GM18519 (cell line): ENCODE results near the gene KRT16.
"Not testable (repeated sequence)": the region's sequence is repeated elsewhere in the genome, so short reads cannot be mapped to it uniquely, and the experiment has no call there.

Source experiments
- ATAC-seq: cut with Tn5 transposase; IDR thresholded peaks from one replicate; pipeline ENCODE4 v1.9.1; 2021; ENCODE audit warnings: mild to moderate bottlenecking, moderate library complexity; ENCODE audit not compliant: unreplicated experiment, low FRiP score

The KRT16 gene

DNA sequence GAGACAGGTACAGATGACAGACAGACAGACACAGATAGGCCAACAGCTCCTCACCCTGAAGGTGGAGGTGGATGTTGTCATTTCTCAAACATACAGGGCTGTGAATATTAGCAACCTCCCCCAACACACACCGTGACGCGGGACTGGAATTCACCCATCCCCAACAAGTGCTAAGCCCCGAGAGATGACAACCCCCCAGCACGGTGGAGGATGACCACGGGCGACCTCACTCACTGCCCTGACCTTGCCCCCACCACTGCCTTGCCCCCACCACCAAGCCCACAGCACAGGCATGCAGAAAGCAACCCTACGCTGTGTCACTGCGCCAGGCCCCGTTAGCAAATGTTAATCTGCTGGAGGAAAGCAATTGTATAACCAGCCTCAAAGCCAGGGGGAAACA, 16.7 kb upstream of the KRT16 start:
- ATAC-seq = no peak

DNA sequence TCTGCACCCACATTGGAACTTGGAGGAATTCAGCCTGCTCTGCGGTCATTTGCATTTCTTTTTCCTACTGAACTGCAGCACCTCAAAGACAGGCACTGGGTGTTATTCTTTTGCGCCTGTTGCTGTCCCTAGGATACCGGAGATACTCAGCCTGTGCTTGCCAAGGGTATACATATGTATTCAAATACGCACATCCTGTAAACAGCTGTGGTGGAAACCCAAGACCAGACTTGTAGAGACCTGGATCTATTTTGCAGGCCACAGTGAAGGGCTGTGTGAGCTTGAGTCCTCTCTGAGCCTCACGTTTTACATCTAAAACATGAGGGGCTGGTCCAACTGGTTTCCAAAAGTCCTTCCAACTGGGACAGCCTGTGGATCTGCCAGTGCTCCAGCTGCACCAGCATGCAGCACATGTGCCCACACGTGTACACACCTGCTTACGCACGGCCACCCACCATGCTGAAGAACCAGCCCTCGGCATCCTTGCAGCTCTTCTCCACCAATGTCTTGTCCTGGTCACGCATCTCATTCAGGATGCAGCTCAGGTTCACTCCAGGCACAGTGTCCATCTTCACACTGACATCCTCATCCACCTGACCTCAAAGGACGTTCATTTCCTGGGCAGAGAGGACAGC, 16.2 kb upstream of the KRT16 start:
- ATAC-seq = not testable (repeated sequence)

DNA sequence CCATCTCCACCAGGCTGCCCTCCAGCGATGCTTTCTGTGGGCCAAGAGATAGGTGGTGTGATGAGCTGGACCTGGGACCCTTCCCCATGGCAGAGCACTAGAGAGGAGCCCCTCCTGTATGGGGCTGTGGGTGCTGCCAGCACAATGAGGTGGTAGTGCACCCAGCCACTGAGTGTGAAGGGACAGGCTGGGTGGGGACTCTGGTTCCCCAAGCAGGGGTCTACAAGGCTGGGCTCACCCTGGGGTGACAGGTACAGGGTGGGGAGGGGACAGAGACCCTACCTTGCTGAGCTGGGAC, 15.5 kb upstream of the KRT16 start:
- not testable (repeated sequence) for ATAC-seq

DNA sequence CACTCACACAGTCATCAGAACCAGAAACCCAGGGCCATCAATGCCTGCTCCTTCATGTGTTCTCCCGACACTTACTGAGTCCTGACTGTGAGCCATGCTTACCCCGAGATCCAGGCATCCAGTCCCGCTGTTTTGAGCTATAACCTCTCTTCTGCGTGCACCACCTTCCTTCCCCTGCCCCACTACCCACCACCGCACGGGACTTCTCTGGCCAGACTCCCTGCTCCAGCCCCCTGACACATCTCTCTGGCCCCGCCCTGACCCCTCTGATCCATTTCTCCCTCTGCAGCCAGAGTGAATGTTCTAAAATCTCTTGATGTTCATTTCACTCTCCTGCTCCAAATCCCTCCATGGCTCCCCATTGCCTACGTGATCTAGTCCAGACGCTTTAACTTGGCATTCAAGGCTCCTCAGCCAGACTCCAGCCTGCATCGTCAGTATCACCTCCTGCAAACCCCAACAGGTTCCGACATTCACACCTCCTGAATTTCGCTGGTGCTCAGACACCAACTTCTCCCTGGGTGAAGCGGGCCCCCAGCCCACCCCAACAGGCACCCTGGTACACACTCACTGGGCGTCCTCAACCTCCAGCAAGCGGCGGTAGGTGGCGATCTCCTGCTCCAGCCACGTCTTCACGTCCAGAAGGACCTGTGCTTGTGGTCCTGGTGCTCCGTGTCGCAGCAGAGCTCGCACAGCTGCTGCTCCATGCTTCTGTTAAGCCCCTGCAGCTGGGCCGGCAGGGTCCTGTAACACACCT, 14.9 kb upstream of the KRT16 start:
- no peak for ATAC-seq

DNA sequence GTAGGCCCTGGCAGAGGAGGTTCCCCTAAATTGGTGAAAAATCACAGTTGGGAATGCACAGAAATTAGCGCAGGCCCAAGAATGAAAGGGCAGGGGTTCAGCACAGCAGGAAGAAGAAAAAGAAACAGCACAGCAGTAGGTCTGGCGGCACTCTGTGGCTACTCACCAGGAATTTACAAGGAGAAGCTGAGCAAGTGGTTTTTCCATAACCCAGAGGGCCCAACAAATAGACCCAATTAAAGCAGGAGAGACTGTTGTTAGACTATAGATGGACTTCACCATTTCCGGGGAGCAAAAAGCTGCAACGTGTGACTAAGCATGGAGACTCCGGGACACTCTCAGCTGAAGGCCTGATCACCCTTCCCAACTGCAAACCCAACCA, 14.3 kb upstream of the KRT16 start:
- ATAC-seq = not testable (repeated sequence)

DNA sequence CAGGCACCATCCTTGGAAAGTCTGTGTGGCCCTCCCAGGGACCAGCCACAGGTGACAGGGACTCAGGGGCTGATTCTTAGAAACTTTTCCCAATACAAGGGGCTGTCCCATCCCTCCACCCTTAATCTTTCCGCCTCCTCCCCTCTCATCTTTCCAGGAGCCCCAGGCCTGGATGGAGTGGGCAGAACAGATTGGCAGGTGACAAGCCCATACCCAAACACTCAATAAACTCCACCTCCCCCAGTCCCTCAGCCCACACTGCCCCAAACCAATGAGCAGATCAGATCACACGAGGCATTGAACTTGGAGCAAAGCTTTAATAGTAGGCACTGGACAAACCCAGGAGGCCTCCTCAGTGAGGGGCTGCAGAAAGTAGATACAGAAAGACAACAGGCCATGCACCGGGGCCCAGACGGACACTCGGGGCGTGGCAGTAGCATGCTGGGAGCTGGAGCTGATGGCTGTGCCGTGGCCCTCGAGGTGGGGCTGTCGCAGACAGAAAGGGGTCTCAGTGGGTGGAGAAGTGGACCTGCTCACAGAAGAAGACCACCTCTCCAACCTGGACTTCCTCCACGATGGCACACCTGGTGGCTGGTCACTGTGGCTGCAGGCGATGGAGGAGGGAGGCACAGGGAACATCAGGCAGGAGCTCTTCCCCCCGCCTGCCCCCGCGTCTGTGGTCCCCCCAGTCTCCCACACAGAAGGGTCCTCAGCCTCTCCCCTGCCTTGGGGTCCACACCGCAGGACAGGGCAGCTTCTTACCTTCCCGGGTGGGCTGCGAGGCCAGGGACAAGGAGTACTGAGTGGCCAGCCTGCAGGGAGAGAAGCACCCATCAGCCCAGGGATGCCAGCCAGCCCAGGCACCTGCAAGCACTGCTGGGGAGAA, 13.7 kb upstream of the KRT16 start:
- ATAC-seq = not testable (repeated sequence)

DNA sequence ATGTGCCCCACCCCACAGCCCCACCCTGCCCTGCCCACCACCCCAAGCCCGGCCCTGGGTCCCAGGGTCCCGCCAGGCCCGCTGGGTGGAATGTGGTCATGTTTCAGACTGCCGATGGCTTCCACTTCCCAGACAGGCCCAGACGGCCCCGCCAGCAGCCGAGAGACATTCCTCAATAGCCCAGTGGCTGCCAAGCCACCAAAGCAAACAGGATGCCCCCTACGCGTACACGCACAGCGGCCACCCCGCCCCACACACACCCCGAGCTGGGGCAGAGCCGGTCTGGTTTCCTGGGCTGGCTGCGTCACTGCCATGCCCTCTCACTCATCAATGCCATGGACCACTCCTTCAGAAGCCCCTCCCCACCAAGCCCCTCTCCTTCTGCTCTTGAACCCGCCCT, 13.0 kb upstream of the KRT16 start:
- no peak for ATAC-seq

DNA sequence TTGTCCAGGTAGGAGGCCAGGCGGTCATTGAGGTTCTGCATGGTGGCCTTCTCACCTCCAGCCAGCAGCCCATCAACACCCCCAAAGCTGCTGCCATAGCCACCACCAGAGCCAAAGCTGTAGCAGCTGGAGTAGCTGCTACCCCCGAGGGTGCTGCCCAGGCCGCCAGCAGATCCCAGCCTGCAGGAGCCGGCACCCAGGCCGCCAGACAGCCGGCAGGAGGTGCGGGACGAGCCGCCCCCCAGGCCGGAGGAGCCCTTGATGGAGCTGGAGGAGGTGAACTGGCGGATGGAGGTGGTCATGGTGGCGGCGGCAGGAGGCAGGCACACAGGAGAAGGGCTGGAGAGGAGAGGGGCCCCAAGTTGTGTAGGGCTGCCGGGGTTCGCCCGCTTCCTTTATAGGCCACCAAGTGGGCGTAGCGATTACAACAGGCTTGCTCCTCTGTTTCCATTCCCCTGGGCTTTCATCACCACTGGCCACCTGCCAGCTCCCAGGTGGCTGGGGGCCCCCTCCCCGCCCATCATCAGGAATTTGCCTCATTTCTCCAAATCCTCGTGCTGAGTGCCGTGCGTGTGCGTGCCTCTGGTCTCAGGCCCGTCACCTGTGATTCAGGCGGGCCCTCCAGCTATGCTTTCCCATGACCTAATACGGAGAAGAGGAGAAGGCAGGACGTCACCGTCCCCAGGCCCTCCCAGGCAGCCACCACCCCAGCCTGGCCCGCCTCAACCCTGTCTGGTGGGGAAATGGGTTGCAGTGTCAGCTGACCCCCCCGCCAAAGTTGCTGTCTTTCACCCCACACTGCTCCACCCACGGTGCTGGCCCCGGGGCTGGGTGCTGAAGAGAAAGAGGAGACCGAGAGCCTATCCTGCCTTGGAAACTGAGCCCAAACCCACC, 11.9 kb upstream of the KRT16 start, which contains the start of gene KRT17:
TSS of gene KRT17 (minus strand) at position 368 of the 894 bp plus-strand sequence. CDS start at position 302, 66 bp downstream.
- no peak for ATAC-seq

DNA sequence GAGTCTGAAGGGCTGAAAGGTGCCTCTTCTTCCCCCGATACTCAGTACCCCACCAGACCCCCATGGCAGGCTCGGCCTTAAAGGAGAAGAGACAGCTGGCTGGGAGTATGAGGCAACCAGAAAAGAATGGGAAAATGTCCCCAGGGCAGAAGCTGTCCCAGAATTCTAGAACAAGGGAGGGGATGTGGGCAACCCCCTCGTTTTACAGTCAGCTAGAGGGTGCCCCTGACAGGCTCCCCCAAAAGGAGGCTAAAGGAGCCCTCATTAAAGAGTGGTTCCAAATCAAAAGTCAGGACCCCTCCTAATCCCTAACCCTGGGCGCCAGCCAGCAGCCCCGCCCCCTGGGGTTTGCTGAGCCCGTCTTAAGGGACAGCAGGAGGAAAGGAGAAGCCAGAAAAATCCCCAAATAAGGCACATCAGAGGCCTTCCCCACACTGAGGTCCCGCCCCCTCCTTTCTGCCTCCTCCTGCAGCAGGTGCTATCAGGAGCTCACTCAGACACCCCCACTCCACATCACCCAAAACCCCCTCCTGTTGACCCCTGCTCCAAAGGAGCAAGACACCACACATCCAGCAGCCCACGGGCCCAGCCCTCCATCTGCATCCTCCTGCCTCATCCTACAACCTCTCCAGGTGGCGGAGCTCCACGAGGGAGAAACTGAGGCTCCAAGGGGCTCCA, 10.8 kb upstream of the KRT16 start:
- not testable (repeated sequence) for ATAC-seq

DNA sequence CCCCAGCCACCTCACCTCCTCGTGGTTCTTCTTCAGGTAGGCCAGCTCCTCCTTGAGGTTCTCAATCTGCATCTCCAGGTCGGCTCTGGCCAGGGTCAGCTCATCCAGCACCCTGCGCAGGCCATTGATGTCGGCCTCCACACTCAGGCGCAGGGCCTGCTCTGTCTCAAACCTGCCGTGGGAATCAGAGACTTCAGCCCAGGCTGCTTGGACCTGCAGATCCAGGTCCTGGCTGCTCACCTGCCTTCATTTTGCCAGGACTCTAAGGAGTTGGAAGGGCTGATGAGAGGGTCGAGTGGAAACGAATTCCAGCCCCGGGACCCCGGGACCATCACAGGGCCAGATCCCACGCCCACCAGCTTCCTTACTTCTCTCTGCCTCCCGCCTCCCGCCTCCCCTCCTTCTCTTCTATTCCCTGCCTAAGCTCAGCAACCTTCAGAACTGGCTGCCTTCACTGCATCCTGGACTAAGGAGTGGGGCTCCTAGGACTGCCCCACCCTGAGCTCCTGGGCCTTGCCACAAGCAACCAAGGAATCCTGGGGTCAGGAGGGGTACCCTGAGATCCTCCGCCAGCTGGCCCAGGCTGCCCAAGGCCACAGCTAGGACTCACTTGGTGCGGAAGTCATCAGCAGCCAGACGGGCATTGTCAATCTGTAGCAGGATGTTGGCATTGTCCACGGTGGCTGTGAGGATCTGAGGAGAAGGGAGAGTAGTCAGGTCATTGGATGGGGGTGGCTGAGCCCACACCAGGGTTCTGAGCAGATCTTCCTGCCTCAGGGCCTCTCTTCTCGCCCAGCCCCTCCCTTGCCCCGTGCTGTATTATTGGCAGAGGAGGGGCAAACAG, 10.0 kb upstream of the KRT16 start:
- not testable (repeated sequence) for ATAC-seq

DNA sequence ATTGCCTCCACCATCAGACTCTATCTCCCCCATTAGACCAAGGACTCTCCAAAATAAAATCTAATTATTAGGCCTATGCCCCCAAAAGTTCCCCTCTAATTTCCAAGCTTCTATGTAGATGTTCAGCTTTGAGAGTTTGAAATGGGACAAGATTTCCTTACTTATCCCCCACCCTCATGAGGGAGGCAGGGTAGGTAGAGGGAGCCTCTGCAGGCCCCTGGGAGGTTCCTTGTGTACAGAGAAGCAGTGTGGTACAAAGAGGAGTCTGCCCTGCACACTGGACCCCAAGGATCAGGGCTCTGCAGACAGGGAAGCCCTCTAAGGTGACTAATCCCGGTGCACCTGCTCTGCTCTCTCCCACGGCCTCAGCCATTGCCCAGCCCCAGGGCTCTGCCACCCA, 9.3 kb upstream of the KRT16 start:
- no peak for ATAC-seq

DNA sequence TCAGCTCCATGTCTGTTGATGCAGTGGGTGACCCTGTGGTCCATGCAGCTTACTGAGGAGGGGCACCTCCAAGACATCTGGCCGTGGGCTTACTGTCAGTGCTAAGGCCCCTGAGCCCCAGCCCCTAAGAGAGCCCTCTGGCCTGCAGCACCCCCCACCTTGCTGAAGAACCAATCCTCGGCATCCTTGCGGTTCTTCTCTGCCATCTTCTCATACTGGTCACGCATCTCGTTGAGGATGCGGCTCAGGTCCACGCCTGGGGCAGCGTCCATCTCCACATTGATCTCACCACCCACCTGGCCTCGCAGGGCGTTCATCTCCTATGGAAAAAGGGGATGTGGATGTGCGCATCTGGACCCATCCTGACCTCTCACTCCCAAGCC, 8.9 kb upstream of the KRT16 start:
- ATAC-seq = not testable (repeated sequence)

DNA sequence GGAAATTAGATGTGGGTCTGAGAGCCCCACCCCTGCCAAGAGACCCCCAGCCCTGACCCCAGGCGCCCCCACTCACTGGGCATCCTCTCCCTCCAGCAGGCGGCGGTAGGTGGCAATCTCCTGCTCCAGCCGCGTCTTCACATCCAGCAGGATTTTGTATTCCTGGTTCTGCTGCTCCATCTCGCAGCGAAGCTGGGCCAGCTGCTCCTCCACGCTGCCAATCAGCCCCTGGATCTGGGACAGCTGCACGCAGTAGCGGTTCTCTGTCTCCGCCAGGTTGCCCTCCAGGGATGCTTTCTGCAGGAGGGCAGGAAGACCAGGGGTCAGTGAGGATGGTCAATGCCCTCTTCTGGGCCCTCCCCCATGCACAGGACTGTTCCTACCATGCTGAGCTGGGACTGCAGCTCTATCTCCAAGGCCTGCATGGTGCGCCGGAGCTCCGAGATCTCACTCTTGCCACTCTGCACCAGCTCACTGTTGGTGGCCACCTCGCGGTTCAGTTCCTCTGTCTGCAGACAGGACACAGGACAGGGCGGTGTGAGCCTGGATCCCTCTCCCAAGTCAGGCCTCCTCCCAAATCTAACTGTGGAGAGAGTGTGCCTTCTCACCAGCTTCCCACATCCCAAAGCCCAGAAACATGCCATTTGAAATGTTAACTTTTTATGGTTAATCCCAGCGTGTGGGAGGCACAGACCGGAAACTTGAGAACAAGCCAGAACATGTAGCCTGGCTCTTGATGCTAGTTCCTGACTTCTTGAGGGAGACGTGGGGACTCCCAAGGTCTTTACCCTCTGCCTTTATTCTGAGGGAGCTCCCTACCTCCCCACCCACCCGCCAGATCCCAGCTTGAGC, 8.2 kb upstream of the KRT16 start:
- ATAC-seq = no peak

DNA sequence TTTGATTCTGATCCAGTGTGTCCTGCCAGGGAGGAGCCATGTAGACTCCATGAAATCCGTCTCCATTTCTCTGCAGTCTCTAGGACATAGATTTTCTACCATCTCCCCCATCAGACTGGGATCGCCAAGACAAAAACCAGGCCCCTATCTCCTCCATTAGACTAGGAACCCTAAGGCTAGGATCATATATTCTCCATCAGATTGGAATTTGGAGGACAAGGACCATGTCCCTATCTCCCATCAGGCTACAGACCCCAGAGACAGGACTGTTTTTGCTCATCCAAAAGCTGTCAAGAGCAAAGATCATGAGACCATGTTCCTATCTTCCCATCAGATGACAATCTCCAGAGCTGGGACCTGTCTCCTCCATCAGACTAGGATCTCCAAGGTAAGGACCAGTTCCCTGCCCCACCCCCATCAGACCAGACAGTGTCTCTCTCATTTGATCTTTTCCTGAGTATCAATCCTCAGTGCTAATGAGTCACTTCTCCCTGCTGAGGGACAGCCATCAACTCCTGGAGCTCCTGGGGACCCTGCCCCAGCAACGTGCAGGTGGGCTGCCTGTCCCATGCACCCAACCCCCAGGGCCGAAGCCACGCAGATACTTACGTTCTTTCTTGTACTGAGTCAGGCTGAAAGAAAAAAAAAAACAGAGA, 7.5 kb upstream of the KRT16 start:
- ATAC-seq = not testable (repeated sequence)

DNA sequence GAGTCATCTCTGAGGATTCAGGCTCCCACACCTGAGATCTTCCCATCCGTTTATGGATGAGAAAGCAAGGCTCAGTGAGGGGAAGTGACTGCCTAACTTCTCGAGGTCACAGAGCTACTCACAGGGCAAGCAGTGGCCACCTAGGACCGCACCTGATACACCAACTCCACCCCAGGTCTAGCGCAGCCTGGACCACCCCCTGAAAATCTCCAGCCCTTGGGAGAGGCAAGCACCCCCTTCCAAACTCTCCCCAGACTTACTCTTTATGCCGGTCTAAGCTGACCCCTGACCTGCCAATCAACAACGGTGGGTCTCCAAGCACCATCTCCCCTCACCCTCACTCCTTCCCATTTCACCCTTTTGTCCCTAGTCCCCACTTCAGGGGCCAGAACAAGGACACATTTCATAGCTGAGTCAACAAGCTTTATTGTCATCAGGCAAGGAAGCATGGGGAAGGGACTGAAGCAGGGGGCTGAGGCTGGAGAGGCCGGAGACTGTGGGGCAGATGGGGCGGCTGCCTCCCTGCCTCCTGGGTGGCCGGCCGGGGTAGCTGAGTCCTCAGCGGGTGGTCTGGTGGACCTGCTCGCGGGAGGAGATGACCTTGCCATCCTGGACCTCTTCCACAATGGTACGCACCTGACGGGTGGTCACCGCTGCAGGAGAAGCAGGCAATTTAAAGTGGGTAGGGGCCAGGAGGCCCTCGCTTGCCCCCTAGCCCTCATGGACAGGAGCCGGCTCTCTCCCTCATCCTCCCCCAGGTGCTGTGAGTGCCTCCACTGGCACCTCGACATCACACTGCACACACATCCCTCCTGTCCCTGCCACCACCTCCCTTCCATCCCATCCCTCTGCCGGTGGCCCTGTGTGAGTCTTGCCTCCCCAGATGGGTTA, 6.7 kb upstream of the KRT16 start:
- no peak for ATAC-seq

DNA sequence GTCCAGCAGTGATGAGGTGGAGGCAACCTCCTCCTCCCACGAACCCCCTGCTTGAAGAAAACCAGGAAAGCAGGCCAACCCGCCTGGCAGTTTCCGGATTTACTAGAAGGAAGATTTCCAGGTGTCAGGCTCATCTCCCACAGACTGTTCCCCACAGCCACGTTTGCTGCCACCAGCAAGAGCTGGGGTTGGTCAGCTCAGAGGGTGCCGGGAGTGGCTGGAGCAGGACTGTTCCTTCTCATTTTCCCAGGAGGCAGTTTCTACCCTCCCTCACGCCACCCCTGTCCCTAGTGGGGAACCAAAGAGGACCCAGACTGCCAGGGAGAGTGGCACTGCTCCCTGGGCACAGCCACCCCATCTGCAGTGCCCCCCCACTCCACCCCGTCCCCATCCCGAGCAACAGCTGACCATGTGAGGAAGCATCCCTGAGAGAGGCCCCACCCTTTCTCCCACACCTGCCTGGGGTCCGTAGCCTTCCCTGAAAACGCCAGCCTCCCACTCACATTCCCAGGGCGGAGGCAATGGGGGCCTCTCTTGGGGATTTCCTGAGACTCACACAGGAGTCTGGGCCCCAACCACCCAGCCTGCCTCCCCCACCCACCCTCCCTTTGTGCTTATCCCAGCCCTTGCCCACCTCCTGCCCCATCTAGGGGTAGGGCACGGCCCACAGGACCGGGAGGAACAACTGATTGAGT, 5.9 kb upstream of the KRT16 start:
- ATAC-seq = no peak
